GM21723 (cell line): ENCODE measurements around the gene PTH1R.
"Not testable (repeated sequence)": the region's sequence is repeated elsewhere in the genome, so short reads cannot be mapped to it uniquely, and the experiment has no call there.

ENCODE experiments used
- ATAC-seq: cut with Tn5 transposase; IDR thresholded peaks from one replicate; pipeline ENCODE4 v1.9.1; 2021; ENCODE audit warnings: mild to moderate bottlenecking, moderate library complexity; ENCODE audit not compliant: unreplicated experiment

Gene PTH1R

DNA sequence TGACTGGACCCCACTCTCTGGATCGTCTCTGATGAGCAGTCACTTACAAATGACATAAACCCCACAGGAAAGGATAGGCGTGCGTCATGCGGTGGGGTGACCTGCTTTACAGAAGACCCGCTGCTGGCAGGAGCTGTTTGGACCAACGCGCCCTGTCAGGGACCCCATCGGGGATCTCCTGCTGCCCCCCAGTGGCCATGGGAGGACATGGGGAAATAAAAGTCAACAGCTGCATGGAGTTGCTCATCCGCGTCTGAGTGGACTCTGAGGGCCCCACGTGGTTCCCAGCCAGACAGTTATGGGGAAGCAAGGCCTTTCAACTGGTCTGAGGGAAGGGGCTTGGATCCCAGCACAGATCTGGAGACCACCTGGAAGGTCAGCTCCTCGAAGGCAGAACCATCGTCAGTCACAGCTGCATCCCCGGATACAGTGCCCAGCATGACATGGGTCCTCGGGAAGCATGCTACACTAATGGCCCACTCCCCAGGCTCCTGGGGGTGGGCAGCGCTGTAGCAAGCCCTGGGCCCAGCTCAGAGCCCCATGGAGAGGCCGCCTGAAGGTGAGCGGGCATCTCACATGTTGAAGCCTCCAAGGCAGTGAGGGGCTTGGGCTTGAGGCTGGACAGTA, 32.1 kb downstream of the PTH1R start:
- ATAC-seq = peak; percentile 66

DNA sequence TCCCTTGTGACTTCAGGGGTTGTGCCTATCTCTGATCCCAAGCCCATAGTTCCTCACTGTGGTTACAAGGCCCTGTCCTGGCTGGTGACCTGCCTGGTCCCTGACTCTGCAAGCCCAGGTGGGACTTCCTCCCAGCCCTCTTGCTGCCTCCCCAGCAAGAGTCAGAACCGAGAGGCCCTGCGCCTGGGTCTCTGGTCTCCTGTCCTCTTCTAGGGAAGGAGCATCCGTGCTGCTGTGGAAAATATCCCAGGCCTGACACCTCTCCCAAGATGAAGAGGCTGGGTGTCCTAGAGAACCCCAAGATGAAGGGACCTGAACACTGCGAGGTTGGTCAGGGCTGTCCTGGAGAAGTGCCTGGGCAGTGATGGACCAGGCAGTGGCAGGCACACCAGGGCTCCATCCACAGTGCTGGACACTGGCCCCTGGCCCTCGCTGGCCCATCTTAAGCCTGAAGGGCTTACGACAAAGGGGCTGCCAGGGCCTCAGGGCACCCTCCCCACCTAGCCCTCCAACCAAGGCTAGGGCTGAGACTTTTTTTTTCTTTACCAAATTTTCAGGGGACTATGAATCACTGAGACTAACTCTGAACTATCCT, 32.7 kb downstream of the PTH1R start:
- ATAC-seq = no peak

DNA sequence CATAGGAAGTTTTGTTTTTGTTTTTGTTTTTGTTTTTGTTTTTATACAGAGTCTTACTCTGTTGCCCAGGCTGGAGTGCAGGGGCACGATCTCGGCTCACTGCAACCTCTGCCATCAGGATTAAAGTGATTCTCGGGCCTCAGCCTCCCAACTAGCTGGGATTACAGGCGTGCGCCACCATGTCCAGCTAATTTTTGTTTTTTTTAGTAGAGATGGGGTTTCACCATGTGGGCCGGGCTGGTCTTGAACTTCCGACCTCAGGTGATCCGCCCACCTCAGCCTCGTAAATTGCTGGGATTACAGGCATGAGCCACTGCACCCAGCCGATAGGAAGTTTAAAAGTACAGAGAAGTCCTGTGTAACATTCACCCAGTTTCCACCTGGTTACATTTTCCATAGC, 33.4 kb downstream of the PTH1R start:
- ATAC-seq = not testable (repeated sequence)

DNA sequence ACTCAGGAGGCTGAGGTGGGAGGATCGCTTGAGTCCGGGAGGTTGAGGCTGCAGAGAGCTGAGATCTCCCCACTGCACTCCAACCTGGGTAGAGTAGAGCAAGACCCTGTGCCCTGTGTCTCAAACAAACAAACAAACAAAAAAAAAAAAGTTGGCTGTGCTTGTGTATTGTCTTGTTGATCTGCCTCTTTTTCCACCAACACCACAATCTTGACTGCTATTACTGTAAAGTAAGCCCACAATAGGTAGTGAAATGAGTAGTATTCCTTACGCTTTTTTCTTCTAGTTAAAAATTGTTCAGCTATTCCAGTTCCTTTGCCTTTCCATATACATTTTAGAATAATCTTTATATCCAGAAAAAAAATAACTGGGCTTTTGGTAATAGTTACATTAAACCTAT, 35.5 kb downstream of the PTH1R start:
- ATAC-seq = no peak

DNA sequence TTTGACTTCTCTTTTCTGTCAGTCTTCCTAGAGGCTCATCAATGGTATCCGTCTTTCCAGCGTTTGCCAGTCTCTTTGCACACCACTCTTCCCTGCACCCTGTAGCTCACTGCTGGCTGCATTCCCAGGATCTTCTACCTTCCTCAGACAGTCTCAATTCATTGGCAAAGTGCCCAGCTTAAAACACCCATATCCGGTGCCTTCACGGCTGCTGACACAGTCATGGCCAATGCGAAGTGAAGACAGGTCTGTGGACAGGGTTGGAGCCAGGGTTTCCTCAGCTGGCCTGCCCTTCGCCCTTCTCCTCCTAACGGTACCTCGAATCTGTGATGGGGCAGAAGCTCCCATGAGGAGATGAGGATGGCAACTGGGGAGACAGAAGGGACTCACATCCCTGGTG, 36.1 kb downstream of the PTH1R start:
- no peak for ATAC-seq

DNA sequence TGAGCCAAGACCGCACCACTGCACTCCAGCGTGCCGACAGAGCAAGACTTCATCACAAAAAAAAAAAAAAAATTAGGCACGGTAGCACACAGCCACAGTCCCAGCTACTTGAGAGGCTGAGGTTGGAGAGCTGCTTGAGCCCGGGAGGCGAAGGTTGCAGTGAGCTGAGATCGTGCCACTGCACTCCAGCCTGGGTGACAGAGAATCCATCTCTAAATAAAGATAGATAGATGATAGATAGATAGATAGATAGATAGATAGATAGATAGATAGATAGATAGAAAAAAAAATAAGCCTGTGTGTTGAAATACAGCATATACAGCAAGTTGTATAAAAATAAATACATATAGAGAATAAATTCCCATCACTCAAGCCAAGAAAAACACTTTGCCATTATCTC, 37.3 kb downstream of the PTH1R start:
- ATAC-seq = no peak

DNA sequence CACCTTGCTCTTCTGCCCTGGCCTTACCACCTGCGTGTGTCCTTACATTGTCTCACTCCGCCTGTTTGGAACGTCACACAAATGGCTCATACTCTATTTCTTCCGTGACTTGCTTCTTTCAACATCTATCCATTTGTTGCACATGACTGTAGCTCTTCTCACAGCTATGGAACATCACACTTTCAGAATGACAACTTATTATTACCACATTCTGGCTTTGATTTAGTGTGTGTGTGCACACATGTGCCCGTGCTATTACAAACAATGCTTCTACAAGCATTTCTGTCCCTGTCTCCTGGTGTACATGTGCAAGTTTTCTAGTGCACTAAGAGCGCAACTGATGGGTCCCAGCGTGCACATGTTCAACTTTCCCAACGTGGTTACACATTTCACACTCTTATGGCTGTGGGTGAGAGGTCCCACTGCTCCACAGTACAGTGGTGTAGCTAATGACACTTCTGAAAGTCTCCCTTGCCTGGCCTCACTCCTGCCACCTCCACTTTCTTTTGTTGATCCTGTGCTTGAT, 37.8 kb downstream of the PTH1R start:
- ATAC-seq = no peak

DNA sequence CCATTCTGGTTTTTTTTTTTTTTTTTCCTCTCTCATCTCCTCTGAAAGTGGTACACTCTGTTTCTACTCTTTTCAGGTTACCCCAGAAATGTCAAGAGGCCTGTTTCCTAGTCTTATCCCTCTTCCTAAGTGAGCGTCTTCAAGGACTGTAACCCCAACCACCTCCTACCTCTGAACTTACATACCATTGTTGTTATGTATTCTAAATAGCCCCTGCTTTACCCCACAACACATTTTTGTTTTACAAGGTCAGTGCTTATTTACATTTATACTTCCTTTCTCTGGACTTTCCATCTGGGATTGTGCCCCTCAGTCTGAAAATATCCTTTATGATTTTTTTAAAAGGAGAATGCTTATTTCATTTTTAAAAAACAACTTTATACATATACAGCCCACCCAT, 38.8 kb downstream of the PTH1R start:
- no peak for ATAC-seq

DNA sequence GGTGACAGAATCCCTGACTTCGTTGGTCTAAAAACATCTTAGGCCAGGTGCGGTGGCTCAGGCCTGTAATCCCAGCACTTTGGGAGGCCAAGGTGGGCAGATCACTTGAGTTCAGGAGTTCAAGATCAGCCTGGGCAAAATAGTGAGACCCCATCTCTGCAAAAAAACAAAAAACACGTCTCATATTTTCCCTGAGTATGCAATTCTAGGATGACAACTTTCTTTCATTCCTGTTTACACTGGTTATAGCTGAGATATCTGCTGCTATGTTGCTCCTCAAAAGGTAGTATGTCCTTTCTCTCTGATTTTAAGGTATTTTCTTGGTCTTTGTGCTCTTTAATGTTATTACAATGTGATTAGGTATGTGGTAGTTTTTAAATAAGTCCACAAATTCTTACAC, 39.3 kb downstream of the PTH1R start:
- no peak for ATAC-seq

DNA sequence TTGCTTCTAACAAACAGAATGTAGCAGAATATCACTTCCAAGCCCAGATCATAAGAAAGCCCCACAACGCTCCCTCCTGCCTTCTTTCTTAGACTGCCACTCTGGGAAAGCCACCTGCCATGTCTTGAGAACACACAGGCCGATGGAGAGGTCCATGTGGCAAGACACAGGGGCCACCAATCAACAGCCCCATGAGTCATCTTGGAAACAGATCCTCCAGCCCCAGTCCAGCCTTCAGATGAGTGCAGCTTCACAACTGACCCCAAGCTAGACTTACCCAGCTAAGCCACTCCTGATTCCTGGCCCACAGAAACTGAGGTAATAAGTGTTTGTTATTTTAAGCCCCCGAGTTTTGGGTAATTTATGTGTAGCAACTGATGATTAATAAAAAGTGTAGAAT, 39.7 kb downstream of the PTH1R start:
- no peak for ATAC-seq

DNA sequence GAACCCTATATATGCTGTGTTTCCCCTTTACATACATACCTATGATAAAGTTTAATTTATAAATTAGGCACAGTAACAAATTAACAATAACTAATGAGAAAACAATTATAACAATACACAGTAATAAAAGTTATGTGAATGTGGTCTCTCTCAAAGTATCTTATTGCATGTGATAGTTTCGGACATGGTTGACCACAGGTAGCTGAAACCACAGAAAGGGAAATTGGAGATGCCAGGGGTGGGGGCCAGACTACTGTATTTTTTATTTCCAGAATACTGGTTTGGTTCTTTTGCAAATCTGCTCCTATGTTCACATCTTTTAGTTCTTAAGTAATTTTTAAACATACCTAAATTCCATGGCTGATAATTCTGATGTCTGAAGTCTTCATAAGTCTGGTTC, 40.7 kb downstream of the PTH1R start:
- no peak for ATAC-seq

DNA sequence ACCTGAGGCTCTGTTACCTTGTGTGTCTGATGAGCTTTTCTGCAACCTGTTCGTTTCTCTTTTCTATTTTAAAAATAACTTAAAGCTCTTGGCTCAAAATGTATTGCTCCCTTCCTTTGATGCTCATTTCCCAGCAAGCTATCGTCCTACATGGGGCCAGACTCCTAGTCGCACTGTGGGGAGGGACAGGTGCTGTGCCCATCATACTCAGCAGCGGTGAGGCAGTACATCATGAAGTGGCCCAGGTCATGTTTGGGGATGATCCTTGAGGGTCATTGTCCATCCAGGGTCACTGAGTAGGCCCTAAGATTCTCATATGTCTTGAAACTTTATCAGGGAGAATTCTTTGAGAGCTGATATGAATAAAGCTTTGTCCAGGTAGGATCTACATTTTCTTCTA, 41.1 kb downstream of the PTH1R start:
- no peak for ATAC-seq

DNA sequence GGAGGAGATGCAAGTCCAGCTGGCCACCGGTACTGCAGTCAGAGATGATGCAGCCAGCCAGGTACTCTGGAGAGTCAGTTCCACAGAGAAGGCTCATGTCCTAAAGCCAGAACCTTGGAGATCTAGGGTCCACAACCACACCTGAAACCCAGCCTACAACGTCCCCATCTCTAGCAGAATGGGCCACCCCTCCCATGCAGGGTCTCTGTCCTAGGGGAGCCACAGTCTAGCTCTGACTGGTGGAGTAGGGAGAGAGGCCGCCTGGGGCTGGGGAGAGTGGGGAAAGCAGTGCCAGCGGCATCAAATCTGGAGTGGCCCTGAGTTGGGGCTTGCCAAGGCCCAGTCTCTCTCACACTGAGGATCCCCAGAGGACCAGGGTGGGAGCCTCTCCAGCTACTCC, 43.5 kb downstream of the PTH1R start:
- no peak for ATAC-seq

DNA sequence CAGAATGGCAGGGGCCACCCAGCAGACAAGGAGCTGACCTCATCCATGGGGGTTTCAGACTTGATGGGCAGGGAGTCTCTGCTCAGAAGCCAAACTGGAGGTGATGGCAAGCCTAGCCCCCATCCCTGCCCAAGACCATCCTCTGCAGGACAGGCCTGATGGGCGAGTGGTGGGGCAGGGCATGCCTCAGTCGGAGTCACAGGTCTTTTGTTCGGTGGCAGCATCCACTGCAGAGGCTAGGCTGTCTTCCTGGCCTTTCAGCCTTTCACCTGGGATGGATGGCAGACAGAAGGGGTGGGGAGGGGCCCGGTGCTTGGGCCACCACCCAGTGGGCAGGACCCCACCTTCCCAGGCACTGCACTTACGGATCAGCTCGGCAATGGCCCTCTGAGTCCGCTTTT, 44.4 kb downstream of the PTH1R start:
- no peak for ATAC-seq

DNA sequence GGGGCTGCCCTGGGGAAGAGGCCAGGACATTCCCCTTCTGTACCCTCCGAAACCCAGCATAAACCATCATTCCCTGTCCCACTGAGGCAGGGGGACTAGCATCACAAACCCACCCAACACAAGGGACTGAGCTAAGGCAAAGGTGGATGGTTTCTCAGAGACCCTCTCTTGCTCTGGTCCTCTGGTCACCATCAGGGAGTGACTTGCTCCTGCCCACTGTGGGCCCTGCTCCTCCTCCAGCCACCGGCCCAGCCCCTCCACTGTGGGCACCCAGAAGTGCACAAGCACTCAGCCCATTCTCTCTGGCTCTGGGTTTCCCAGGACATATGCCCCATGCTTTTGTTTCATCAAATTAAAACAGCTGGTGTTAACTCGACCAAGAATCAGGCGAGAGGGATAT, 44.9 kb downstream of the PTH1R start:
- ATAC-seq = no peak

DNA sequence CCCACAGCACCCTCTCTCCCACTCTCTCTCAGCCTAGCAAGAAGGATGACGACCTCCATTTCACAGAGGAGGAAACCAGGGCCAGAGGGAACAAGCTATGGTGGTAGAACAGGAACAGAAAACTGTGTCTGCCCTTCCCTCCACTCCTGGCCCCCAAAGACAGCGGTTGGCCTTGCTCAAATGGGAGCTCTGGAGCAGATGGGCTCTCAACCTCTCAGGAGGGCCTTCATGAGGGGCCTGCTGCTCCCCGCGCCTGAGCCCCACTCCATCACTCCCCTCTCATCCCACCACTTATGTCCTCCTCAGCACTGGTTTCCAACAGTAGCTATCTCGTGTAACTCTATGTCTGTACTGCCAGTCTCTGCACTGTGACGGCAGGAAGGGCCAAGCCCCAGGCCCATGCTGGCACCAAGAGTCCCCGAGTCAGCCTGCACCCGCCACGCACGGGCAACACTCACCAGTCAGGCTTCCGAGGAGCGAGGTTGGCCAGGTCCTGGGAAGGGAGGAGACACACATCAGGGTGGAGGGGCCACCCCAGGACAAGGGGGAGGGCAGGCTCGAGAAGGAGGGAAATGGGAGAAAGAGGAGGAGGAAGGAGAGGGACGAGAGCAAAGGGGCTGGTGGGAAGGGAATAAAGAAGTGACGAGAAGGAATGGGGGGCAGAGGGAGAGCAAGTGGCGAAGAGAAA, 45.5 kb downstream of the PTH1R start:
- ATAC-seq = no peak

DNA sequence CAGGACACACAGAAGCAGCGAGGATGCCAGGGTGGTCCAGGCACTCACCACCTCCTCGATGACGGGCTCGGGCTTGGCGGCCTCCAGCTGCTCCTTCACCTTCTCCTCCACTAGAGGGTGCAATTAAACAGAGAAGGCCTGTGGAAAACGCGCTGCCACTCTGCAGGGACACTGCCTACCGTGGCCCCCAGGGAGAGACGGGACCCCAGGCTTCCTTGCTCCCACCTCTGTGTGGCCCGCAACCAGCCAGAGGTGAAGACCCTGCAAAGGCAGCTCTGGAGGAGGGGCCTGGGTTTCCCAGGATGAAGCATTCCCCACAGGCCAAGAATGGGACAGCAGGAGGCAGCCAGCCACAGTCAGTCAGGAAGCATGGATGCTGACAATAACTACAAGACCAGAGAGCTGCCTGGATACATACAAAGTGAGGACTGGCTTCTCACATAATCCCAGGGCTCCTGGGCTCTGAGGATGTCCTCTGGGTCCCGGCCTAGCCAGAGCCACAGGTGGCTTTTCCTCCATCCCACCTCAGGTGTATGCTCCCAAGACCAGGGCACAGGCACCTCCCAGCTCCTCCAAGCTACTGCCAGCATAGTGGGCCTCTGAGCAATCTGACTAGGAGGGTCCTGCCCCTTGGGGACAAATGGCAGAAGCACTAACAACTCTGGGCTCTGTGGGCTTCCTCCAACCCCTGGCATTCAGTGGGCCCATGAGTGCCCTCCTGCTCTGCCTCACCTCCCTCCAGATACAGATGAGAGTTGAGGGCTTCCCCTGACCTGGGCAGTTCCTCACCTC, 46.2 kb downstream of the PTH1R start:
- no peak for ATAC-seq

DNA sequence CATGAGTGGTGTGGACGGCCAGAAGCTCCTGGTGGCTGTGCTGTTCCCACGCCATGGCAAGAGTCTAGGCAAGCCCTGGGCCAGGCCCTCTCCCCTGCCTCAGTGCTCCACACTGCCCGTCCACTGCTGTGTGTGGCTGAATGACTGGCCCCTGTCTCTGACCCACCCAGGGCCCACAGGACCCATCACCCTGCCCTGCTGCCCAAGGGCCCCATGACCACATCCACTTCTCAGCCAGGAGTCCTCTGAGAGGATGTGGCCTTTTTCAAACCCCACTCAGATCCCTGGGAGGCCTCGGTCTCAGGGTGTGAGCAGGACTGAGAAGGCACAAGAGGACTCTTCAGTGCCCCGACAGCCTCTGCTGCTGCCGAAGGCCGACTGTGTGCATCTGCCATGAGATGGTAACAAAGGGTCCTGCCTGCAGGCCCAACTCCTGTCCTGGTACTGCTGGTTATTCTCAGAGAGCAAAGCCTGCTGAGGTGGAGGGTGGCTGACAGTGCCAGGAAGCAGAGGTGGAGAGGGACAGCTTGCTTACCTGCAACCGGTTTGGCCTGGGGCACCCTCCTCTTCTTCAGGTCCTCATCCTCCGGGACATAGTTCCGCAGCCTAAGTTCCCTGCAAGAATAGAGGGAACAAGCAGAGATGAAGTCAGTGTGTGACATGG, 47.5 kb downstream of the PTH1R start:
- no peak for ATAC-seq

DNA sequence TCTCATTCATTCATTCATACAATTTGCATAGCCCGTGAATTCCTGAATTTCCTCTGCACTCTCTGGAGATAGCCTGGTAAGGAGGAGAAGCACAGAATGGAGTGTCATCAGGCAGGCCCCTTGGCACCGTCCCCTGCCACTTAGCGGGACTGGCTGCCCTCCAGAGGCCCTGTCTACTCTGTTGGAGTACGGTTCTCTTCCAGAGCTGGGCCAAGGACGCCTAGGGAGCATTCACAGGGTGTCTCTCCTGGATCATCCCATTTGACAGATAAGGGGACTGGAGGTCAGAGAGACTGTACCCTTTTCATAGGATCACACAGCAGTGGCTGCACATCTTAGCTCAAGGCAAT, 48.0 kb downstream of the PTH1R start:
- no peak for ATAC-seq

DNA sequence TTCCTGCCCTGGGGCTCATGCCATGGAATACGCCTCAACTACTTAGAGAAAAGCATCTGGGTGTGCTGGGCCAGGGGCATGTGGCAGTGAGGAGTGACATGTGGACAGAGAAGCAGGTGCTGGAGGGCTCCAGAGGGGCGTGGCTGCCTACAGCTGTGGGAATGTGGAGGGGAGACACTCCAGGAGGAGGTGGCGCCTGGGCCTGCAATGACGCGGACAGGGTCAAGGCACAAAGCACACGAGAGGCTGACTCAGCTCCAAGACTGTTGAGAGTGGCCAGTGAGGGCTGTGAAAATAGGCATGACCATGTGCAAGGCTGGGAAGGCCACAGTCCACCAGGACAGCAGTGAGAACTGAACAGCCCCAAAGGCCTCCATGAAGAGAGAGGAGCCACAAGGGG, 48.5 kb downstream of the PTH1R start:
- ATAC-seq = no peak

DNA sequence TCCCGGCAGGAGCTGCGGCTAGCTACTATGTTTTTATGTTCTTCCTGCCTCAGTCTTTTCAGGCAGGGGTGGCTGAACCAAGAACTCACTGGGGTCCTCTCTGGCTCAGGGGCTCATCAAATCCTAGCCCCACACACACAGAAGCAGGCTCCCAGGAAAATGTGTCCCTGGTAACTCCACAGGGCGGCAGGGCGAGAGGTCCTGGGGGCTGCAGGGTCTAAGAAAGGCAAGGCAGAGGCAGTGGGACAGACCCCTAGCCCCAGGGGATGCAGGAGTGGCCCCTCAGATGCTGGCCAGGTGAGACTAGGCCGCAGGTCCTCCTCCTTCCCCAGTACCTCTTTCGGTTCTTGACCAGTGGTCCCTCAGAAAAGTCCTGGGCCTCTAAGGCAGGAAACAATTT, 48.9 kb downstream of the PTH1R start:
- peak; percentile 1 for ATAC-seq
